ENCODE results near the gene EGR4. TPM values are rescaled to one million over a fixed set of nuclear protein-coding genes. Genes with fewer than 3 reads are reported as not detected.

Gene EGR4
- total and polyA plus RNA-seq, 2 of the 4 experiments (the other 2 are of a cell fraction): not detected

DNA sequence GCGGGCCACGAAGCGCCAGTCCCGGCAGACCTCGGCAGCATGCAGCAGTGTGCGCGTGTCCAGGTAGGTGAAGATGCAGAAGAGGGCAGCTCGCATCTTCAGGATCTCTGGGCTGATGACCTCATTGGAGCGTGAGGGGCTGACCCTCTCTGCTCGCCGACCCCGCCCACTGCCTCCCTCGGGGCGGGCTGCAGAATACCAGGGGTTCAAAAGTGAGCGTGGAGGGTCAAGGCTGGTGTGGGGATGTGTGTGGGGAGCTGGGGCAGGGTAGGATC lies 29.1 kb downstream of the EGR4 start:
- no peak overlapping the region for H3K27ac ChIP-seq (ENCODE audit: insufficient read depth, low read length)
- no peak overlapping the region for H3K14ac ChIP-seq (replicated peaks; ENCODE audit: low read depth, low read length)
- dilution Hi-C loops (cut with HindIII; ENCODE audit: low sequenced_read_pairs, unreplicated experiment): no loop called here
- H2BK5ac ChIP-seq (ENCODE audit: low read depth, low read length, poor library complexity, severe bottlenecking): no peak overlapping the region
- ATAC-seq (ENCODE audit: low read depth) (no peak), DNase-seq (no peak)
- no peaks in the 10 kb centered on the region for H3K9me3 ChIP-seq (ENCODE audit: control insufficient read depth, insufficient read depth, low read length)
- no peak overlapping the region for H4K5ac ChIP-seq (ENCODE audit: low read depth, low read length)
- no peak overlapping the region for H4K91ac ChIP-seq (ENCODE audit: insufficient read depth, low read depth, low read length)
- no peak for TF ChIP-seq CHD1 (IDR thresholded peaks at IDR 0.05; ENCODE audit: low read depth, low read length)
- no peak for TF ChIP-seq MXI1 (IDR thresholded peaks at IDR 0.05; ENCODE audit: borderline replicate concordance, low read depth, low read length)
- no peak for TF ChIP-seq NFE2L2 (IDR thresholded peaks at IDR 0.05; ENCODE audit: low read depth, low read length)
- TF ChIP-seq, protein P1, sequence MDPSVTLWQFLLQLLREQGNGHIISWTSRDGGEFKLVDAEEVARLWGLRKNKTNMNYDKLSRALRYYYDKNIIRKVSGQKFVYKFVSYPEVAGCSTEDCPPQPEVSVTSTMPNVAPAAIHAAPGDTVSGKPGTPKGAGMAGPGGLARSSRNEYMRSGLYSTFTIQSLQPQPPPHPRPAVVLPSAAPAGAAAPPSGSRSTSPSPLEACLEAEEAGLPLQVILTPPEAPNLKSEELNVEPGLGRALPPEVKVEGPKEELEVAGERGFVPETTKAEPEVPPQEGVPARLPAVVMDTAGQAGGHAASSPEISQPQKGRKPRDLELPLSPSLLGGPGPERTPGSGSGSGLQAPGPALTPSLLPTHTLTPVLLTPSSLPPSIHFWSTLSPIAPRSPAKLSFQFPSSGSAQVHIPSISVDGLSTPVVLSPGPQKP (IDR thresholded peaks at IDR 0.05; ENCODE audit: borderline replicate concordance, low read depth, low read length): no peak
- H3K4me2 ChIP-seq (ENCODE audit: low read depth, low read length): no peak overlapping the region
- H2AFZ ChIP-seq (replicated peaks; ENCODE audit: low read length, poor library complexity): no peak overlapping the region
- H3K18ac ChIP-seq (ENCODE audit: low read depth, low read length): no peak overlapping the region
- in situ Hi-C loops (cut with MboI; ENCODE audit: low sequenced_read_pairs): no loop called here
- peaks cover 11% of the 10 kb centered on the region; the same call in 1 of the 2 replicates for H3K27me3 ChIP-seq (ENCODE audit: control insufficient read depth, insufficient read depth, low read length)
- BruUV-seq (replicated peaks): no TSS peak
- no peak overlapping the region for H2BK20ac ChIP-seq (ENCODE audit: low read depth, low read length)
- no peak overlapping the region for H4K8ac ChIP-seq (ENCODE audit: low read depth in 2 of 2, low read length in 2 of 2)
- no peaks in the 10 kb centered on the region for H3K4me1 ChIP-seq (ENCODE audit: control insufficient read depth, insufficient read depth, low read length)
- no peak overlapping the region for H2AK5ac ChIP-seq (ENCODE audit: low read depth, low read length)
- WGBS, 2 experiments (ENCODE audit: extremely low coverage in 2 of 2, insufficient read length in 1 of 2): 94% methylated on average over 3 of the region's 15 CpGs; no CpG with 5 or more reads in 1 of the 2 experiments
- H3K56ac ChIP-seq (ENCODE audit: extremely low read depth, insufficient read depth, low read length): no peak overlapping the region
- intact Hi-C loops (cut with micrococcal nuclease): loop anchor here (5.0 kb wide), 1 partner anchor 102 kb away; no protein-coding TSS in a partner anchor
- H3K36me3 ChIP-seq (ENCODE audit: control insufficient read depth, insufficient read depth, low read length): peaks cover 3% of the 10 kb centered on the region
- peaks cover 10% of the 10 kb centered on the region; the same call in 1 of the 2 replicates for H4K20me1 ChIP-seq (ENCODE audit: insufficient read depth, low read length)
- H3K9me1 ChIP-seq (ENCODE audit: insufficient read depth, low read length): peaks cover 6% of the 10 kb centered on the region; the same call in 1 of the 2 replicates
- H3K79me1 ChIP-seq (ENCODE audit: low read depth in 1 of 2, low read length in 2 of 2): no peaks in the 10 kb centered on the region
- no peak overlapping the region for H2BK120ac ChIP-seq (ENCODE audit: low read depth, low read length)
- no peak overlapping the region for H3K9ac ChIP-seq (ENCODE audit: low read depth, low read length)
- H3K4ac ChIP-seq (ENCODE audit: low read depth, low read length): no peak overlapping the region
- H2AK9ac ChIP-seq (replicated peaks; ENCODE audit: low read depth, low read length, poor library complexity): no peak overlapping the region
- ChIA-PET POLR2A (ENCODE audit: unreplicated experiment) (no interaction called here), CTCF (no interaction called here)
- H3K23ac ChIP-seq (ENCODE audit: low read depth, low read length): no peak overlapping the region
- H2BK15ac ChIP-seq (ENCODE audit: low read depth, low read length): no peak overlapping the region
- no peak overlapping the region for H3K4me3 ChIP-seq (ENCODE audit: insufficient read depth, low read depth, low read length)

All from IMR-90 (cell line).